ENCODE measurements around the gene REG3A. TPM values are rescaled to one million over a fixed set of nuclear protein-coding genes. Genes with fewer than 3 reads are reported as not detected.

REG3A gene
- total and polyA plus RNA-seq, 2 of the 13 experiments (the other 11 are each of a cell fraction or from before 2014, with no cell fraction given) = 0.13 TPM; not detected in 1

GRCh38 chr2:79191816-79192215 is 32.3 kb upstream of the REG3A start:
- in situ Hi-C loops (cut with HindIII; ENCODE audit: extremely low pct_ligation_motif_present, low pct_unique_long_range_greater_than_20kb) = no loop called here
- no peaks in the 10 kb centered on the region for H3K9me3 ChIP-seq (ENCODE audit: low read length)
- no peak overlapping the region for H3K4me3 ChIP-seq (replicated peaks in 1 of 3; ENCODE audit: insufficient read depth in 1 of 3, low read depth in 2 of 3, low read length in 3 of 3)
- no peaks in the 10 kb centered on the region for H3K4me1 ChIP-seq (ENCODE audit: insufficient read depth, low read length)
- POLR2A ChIA-PET = no interaction called here
- H3K9ac ChIP-seq (ENCODE audit: insufficient read depth, low read depth, low read length) = no peak overlapping the region
- intact Hi-C loops (cut with micrococcal nuclease; ENCODE audit: unreplicated experiment) = no loop called here
- no peaks in the 10 kb centered on the region for H3K36me3 ChIP-seq (replicated peaks in 1 of 2; ENCODE audit: control insufficient read depth in 1 of 2, insufficient read depth in 2 of 2, low read length in 2 of 2)
- WGBS (ENCODE audit: low lambda C conversion rate) = 32% methylated on average over 7 of the region's 7 CpGs
- no peaks in the 10 kb centered on the region for H3K79me2 ChIP-seq (ENCODE audit: insufficient read depth, low read length)
- ATAC-seq = no peak
- H3K27ac ChIP-seq (ENCODE audit: extremely low read length, insufficient read depth, low read length) = no peak overlapping the region
- H4K20me1 ChIP-seq (ENCODE audit: insufficient read depth, low read length) = no peaks in the 10 kb centered on the region
- DNase-seq (ENCODE audit: low spot score) = no peak
- H3K27me3 ChIP-seq (ENCODE audit: control insufficient read depth in 1 of 2, insufficient read depth in 2 of 2, low read length in 2 of 2) = no peaks in the 10 kb centered on the region
- no peak for FAIRE-seq
- no peak overlapping the region for H3K4me2 ChIP-seq (ENCODE audit: low read depth, low read length)
- BruUV-seq (replicated peaks) = no TSS peak
- TF ChIP-seq DMTF1 (CRISPR knock-in tag; IDR thresholded peaks at IDR 0.05) (no peak), PTBP1 (IDR thresholded peaks at IDR 0.05; ENCODE audit: low read depth, low read length, poor library complexity, severe bottlenecking) (no peak), BCL3 (CRISPR knock-in tag; IDR thresholded peaks at IDR 0.05) (no peak), ZNF576 (CRISPR knock-in tag; IDR thresholded peaks at IDR 0.05) (no peak), ZBTB33 (CRISPR knock-in tag; IDR thresholded peaks at IDR 0.05) (no peak), ZNF629 (CRISPR knock-in tag; conservative IDR thresholded peaks at IDR 0.05) (no peak), ZSCAN30 (CRISPR knock-in tag; IDR thresholded peaks at IDR 0.05) (no peak), GTF2F1 (IDR thresholded peaks at IDR 0.05; ENCODE audit: low read length) (no peak), ZNF3 (CRISPR knock-in tag; IDR thresholded peaks at IDR 0.05) (no peak), ZUFSP (CRISPR knock-in tag; IDR thresholded peaks at IDR 0.05; ENCODE audit: borderline replicate concordance) (no peak), ZNF597 (CRISPR knock-in tag; IDR thresholded peaks at IDR 0.05) (no peak), YY1 (IDR thresholded peaks at IDR 0.05; ENCODE audit: insufficient read depth, insufficient replicate concordance, low read depth, low read length) (no peak), ZNF720 (CRISPR knock-in tag; IDR thresholded peaks at IDR 0.05) (no peak)
- CTCF ChIA-PET (ENCODE audit: low intra/inter-chr PET ratio, low total read pairs) = no interaction called here
- no peak overlapping the region for H2AFZ ChIP-seq (ENCODE audit: low read length)

Data from HepG2 (cell line).